ENCODE data around the gene ZP1.

DNA sequence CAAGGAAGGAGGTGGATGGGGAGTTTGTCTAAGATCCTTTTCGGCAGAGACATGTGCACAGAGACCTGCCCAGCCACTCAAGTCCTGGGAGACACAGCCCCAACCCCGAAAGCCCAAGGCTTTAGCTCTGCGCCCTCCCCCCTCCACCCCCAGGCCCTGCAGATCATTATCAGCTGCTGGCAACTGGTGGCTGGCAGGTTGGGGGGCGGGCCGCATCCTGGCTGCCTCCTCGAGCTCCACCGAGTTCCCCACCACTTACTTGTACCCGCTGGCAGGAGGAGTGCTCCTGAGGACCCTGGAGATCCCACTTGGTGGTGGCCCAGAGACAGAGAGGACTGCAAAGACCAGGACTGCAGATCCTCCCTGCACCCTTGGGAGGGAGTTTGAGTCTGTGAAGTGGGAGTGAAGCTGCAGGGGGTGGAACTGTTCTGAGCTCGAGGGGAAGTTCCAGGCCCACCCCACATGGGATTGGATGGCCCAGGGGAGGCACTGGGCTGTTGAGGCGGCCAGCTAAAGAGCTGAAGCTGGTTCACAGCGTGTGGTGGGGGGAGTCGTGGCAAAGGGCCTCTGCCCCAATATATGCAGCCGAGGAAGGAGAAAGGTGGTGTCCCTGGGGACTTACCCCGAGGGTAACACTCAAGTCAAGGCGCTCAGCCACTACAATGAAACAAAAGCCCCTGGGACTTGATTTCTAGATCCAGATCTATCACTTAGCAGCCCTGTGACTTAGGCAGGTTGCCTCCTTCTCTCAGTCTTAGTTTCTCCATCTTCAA lies 45.3 kb upstream of the ZP1 start:
- TF ChIP-seq, protein P1, sequence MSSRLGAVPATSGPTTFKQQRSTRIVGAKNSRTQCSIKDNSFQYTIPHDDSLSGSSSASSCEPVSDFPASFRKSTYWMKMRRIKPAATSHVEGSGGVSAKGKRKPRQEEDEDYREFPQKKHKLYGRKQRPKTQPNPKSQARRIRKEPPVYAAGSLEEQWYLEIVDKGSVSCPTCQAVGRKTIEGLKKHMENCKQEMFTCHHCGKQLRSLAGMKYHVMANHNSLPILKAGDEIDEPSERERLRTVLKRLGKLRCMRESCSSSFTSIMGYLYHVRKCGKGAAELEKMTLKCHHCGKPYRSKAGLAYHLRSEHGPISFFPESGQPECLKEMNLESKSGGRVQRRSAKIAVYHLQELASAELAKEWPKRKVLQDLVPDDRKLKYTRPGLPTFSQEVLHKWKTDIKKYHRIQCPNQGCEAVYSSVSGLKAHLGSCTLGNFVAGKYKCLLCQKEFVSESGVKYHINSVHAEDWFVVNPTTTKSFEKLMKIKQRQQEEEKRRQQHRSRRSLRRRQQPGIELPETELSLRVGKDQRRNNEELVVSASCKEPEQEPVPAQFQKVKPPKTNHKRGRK (CRISPR knock-in tag; IDR thresholded peaks at IDR 0.05; ENCODE audit: borderline replicate concordance) = no peak
- TF ChIP-seq, protein P2, sequence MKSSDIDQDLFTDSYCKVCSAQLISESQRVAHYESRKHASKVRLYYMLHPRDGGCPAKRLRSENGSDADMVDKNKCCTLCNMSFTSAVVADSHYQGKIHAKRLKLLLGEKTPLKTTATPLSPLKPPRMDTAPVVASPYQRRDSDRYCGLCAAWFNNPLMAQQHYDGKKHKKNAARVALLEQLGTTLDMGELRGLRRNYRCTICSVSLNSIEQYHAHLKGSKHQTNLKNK (CRISPR knock-in tag; IDR thresholded peaks at IDR 0.05) = no peak
- TF ChIP-seq, protein P3, sequence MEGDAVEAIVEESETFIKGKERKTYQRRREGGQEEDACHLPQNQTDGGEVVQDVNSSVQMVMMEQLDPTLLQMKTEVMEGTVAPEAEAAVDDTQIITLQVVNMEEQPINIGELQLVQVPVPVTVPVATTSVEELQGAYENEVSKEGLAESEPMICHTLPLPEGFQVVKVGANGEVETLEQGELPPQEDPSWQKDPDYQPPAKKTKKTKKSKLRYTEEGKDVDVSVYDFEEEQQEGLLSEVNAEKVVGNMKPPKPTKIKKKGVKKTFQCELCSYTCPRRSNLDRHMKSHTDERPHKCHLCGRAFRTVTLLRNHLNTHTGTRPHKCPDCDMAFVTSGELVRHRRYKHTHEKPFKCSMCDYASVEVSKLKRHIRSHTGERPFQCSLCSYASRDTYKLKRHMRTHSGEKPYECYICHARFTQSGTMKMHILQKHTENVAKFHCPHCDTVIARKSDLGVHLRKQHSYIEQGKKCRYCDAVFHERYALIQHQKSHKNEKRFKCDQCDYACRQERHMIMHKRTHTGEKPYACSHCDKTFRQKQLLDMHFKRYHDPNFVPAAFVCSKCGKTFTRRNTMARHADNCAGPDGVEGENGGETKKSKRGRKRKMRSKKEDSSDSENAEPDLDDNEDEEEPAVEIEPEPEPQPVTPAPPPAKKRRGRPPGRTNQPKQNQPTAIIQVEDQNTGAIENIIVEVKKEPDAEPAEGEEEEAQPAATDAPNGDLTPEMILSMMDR (IDR thresholded peaks at IDR 0.05) = no peak
- TF ChIP-seq ZNF396 (CRISPR knock-in tag; IDR thresholded peaks at IDR 0.05; ENCODE audit: borderline replicate concordance) = no peak
- TF ChIP-seq, protein P4, sequence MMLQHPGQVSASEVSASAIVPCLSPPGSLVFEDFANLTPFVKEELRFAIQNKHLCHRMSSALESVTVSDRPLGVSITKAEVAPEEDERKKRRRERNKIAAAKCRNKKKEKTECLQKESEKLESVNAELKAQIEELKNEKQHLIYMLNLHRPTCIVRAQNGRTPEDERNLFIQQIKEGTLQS (CRISPR knock-in tag; conservative IDR thresholded peaks at IDR 0.05) = no peak
- no peak for TF ChIP-seq ZBTB21 (CRISPR knock-in tag; IDR thresholded peaks at IDR 0.05; ENCODE audit: borderline replicate concordance)
